GM12878 (cell line): ENCODE data around the gene MEIOB. TPM values are rescaled to one million over a fixed set of nuclear protein-coding genes. Genes with fewer than 3 reads are reported as not detected.

Experiments used
- ATAC-seq: fragments of 200-7000 bp; cut with Tn5 transposase; 3 replicates; pipeline ENCODE4 v1.9.1; 2020; ENCODE audit warnings: mild to moderate bottlenecking, moderate library complexity
- BruUV-seq: library from RNA; stranded (reverse); fragments of 400-500 nt; replicated peaks from 2 replicates; lab custom pipeline; 2021; lab: Mats Ljungman, UMichigan
- CTCF ChIA-PET: fragments of 300-600 bp; sonication (Branson Sonifier 250); formaldehyde crosslinking; extraction: SDS; loops from one replicate; lab custom pipeline; 2021; ENCODE audit warnings: inconsistent platforms; lab: Yijun Ruan, JAX
- POLR2A ChIA-PET: fragments of 350-600 bp; formaldehyde crosslinking; extraction: SDS; loops from one replicate; lab custom pipeline; 2021; ENCODE audit warnings: inconsistent platforms; lab: Charles Lee
- RAD21 ChIA-PET: fragments of 300-600 bp; sonication (Branson Sonifier 250); formaldehyde crosslinking; loops from one replicate; lab custom pipeline; 2023; ENCODE audit warnings: antibody characterized with exemption; ENCODE audit not compliant: unreplicated experiment; lab: Charles Lee
- SMC1A ChIA-PET: fragments of 300-600 bp; sonication (Branson Sonifier 250); formaldehyde crosslinking; loops from one replicate; lab custom pipeline; 2023; ENCODE audit not compliant: unreplicated experiment, uncharacterized antibody; lab: Charles Lee
- DNase-seq: peaks from one replicate; pipeline ENCODE4 v3.0.0-alpha.2; 2011; ENCODE audit warnings: low read depth, low spot score
- FAIRE-seq: peaks from 3 replicates; lab custom pipeline; 2011; peaks lifted over from hg19 to GRCh38; lab: Jason Lieb, UNC
- H2AFZ ChIP-seq: 2 replicates; pipeline ENCODE4 v1.6.0; 2011; ENCODE audit warnings: low read depth, low read length, control low read depth; ENCODE audit not compliant: control insufficient read depth
- H3K27ac ChIP-seq: 2 replicates; pipeline ENCODE4 v1.5.1; 2011; ENCODE audit warnings: control low read depth; ENCODE audit not compliant: control insufficient read depth, insufficient read depth
- H3K27me3 ChIP-seq, 2 experiments: replicated peaks in 1 of 2; 2 replicates each; pipeline versions ENCODE4 v1.6.0 to v1.6.1; 2011; ENCODE audit warnings: low read length in 1 of 2; ENCODE audit not compliant: control insufficient read depth in 2 of 2, insufficient read depth in 2 of 2
- H3K36me3 ChIP-seq, 2 experiments: 2 replicates each; pipeline ENCODE4 v1.5.1; 2011; ENCODE audit warnings: low read length in 1 of 2; ENCODE audit not compliant: control insufficient read depth in 2 of 2, insufficient read depth in 2 of 2
- H3K4me1 ChIP-seq: 2 replicates; pipeline ENCODE4 v1.6.1; 2011; ENCODE audit warnings: mild to moderate bottlenecking, low read length, moderate library complexity, mixed read lengths; ENCODE audit not compliant: control insufficient read depth, insufficient read depth
- H3K4me2 ChIP-seq: 2 replicates; pipeline ENCODE4 v1.6.0; 2011; ENCODE audit warnings: control low read depth; ENCODE audit not compliant: control insufficient read depth, insufficient read depth
- H3K4me3 ChIP-seq: fragments of 200-600 bp; sonication (generic); 2 replicates; pipeline ENCODE4 v1.5.1; 2016
- H3K79me2 ChIP-seq: 2 replicates; pipeline ENCODE4 v1.6.0; 2011; ENCODE audit warnings: low read length; ENCODE audit not compliant: control insufficient read depth, insufficient read depth
- H3K9ac ChIP-seq: 2 replicates; pipeline ENCODE4 v1.8.0; 2011; ENCODE audit warnings: low read length, control low read depth, mixed read lengths; ENCODE audit not compliant: control insufficient read depth, insufficient read depth
- H3K9me3 ChIP-seq: replicated peaks from 3 replicates; pipeline ENCODE4 v1.5.1; 2011; ENCODE audit warnings: mild to moderate bottlenecking, low read length; ENCODE audit not compliant: control insufficient read depth, insufficient read depth
- H4K20me1 ChIP-seq: 2 replicates; pipeline ENCODE4 v1.6.0; 2011; ENCODE audit not compliant: control insufficient read depth, insufficient read depth
- ATF3 ChIP-seq: IDR thresholded peaks from 2 replicates; pipeline ENCODE4 v1.6.1; 2011; ENCODE audit warnings: low read depth, mild to moderate bottlenecking, low read length, moderate library complexity, borderline replicate concordance; ENCODE audit errors: extremely low read depth
- CEBPB ChIP-seq, 2 experiments: fragments of 150-350 bp in 1 of 2; IDR thresholded peaks; 2 replicates each; pipeline ENCODE4 v1.6.1; 2012 to 2014; ENCODE audit warnings: low read depth in 2 of 2, low read length in 2 of 2, borderline replicate concordance in 1 of 2, inconsistent platforms in 1 of 2
- CREB1 ChIP-seq: IDR thresholded peaks from 2 replicates; pipeline ENCODE4 v1.6.1; 2012; ENCODE audit warnings: low read depth, mild to moderate bottlenecking, inconsistent platforms
- LARP7 ChIP-seq: fragments of 450-650 bp; IDR thresholded peaks from 2 replicates; pipeline ENCODE4 v1.6.1; 2017; ENCODE audit warnings: mild to moderate bottlenecking
- NFIC ChIP-seq: IDR thresholded peaks from 2 replicates; pipeline ENCODE4 v1.6.1; 2012; ENCODE audit warnings: low read depth, mild to moderate bottlenecking, inconsistent platforms, low read length, moderate library complexity
- NFYA ChIP-seq: IDR thresholded peaks from 2 replicates; pipeline ENCODE4 v1.6.1; 2011; ENCODE audit warnings: low read depth, mild to moderate bottlenecking, low read length, improper control_type of control experiment, borderline replicate concordance
- POU2F2 ChIP-seq: IDR thresholded peaks from 3 replicates; pipeline ENCODE4 v1.6.1; 2011; ENCODE audit warnings: low read depth, mild to moderate bottlenecking, low read length, borderline replicate concordance
- RFX5 ChIP-seq: IDR thresholded peaks from 2 replicates; pipeline ENCODE4 v1.6.1; 2011; ENCODE audit warnings: low read depth, low read length, improper control_type of control experiment
- STAT3 ChIP-seq: IDR thresholded peaks from 2 replicates; pipeline ENCODE4 v1.6.1; 2011; ENCODE audit warnings: low read depth, low read length, improper control_type of control experiment
- ZNF384 ChIP-seq: IDR thresholded peaks from 2 replicates; pipeline ENCODE4 v1.6.1; 2012; ENCODE audit warnings: low read depth, mild to moderate bottlenecking, low read length, improper control_type of control experiment, borderline replicate concordance
- WGBS: methylation state at CpG from one replicate; pipeline ENCODE4 v1.1.6; 2016; ENCODE audit warnings: low lambda C conversion rate; ENCODE audit not compliant: insufficient replicate concordance, insufficient coverage; ENCODE audit errors: missing lambda C conversion rate; 5-methylcytosine and 5-hydroxymethylcytosine counted together
- in situ Hi-C: fragments of 300-500 bp; cut with MboI; formaldehyde crosslinking; loops from 9 replicates; pipeline ENCODE4 v1.14.3; 2018; ENCODE audit warnings: mixed read lengths
- intact Hi-C: fragments of 100-400 bp; cut with micrococcal nuclease; formaldehyde crosslinking; loops from one replicate; pipeline ENCODE4 v1.14.2; 2022; ENCODE audit not compliant: unreplicated experiment
- polyA plus RNA-seq, 11 experiments: library from polyadenylated mRNA; depleted of rRNA in 4 of 11; unstranded in 6 of 11; stranded (reverse) in 5 of 11; fragments of >200 nt; fragmentation: Nextera tagmentation in 4 of 11; fragmentation: Illumina TruSeq in 1 of 11; extraction: Ambion mirVana in 4 of 11; extraction: Trizol in 1 of 11; gene quantifications; 1 replicate in 1 of 11; 2 replicates in 10 of 11; pipeline versions ENCODE4 v1.2.1 to v1.2.3, GENCODE V29; 2011 to 2016; ENCODE audit warnings: inconsistent platforms in 2 of 11, missing spikeins in 2 of 11, low read depth in 1 of 11
- total RNA-seq, 4 experiments: library from RNA; depleted of rRNA in 3 of 4; stranded (reverse); fragments of >200 nt in 3 of 4; fragmentation: Illumina TruSeq in 1 of 4; extraction: Trizol in 1 of 4; gene quantifications; 2 replicates each; pipeline versions ENCODE4 v1.2.1 to v1.2.3, GENCODE V29; 2013 to 2021
- TF ChIP-seq, protein P1 (sequence below): fragments of 450-650 bp; IDR thresholded peaks from 2 replicates; pipeline ENCODE4 v1.6.1; 2018; ENCODE audit warnings: mild to moderate bottlenecking, low read depth, moderate library complexity; ENCODE audit not compliant: partially characterized antibody
- TF ChIP-seq, protein P2 (sequence below): fragments of 450-650 bp; formaldehyde crosslinking; IDR thresholded peaks from 2 replicates; pipeline ENCODE4 v1.4.0; 2022; ENCODE audit warnings: mild to moderate bottlenecking, moderate library complexity

MEIOB gene
- total and polyA plus RNA-seq, 10 of the 15 experiments (the other 5 are each of a cell fraction or from before 2014, with no cell fraction given) = 0.04 to 0.26 (median 0.09) TPM; not detected in 5

DNA sequence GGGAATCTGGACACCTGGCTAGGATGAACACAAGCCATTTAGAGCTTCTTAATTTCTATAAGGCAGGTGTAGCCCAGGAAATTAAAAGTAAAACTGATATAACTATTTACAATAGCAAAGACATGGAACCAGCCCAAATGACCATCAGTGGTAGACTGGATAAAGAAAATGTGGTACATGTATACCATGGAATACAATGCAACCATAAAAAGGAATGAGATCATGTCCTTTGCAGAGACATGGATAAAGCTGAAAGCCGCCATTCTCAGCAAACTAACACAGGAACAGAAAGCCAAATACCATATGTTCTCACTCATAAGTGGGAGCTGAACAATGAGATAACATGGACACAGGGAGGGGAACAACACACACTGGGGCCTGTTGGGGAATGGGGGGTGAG is 25.5 kb downstream of the MEIOB start:
- POLR2A ChIA-PET = no interaction called here
- H3K79me2 ChIP-seq = no peaks in the 10 kb centered on the region
- H3K9me3 ChIP-seq = no peaks in the 10 kb centered on the region
- no peaks in the 10 kb centered on the region for H3K27me3 ChIP-seq
- H2AFZ ChIP-seq = no peak overlapping the region
- H3K4me3 ChIP-seq = no peak overlapping the region
- intact Hi-C loops = no loop called here
- no peak overlapping the region for H3K9ac ChIP-seq
- no TSS peak for BruUV-seq
- no peak overlapping the region for H3K4me2 ChIP-seq
- no peak for FAIRE-seq
- no peak overlapping the region for H3K27ac ChIP-seq
- ATAC-seq = no peak
- in situ Hi-C loops = no loop called here
- no peaks in the 10 kb centered on the region for H3K36me3 ChIP-seq
- no peak for DNase-seq
- TF ChIP-seq ZNF384 = no peak
- no peak for TF ChIP-seq POU2F2
- no peak for TF ChIP-seq CEBPB (IDR thresholded peaks at IDR 0.05; ENCODE audit: borderline replicate concordance in 1 of 2, low read depth in 2 of 2, low read length in 2 of 2)
- TF ChIP-seq RFX5 = no peak
- no peak for TF ChIP-seq NFYA
- TF ChIP-seq ATF3 = no peak
- TF ChIP-seq, protein P1, sequence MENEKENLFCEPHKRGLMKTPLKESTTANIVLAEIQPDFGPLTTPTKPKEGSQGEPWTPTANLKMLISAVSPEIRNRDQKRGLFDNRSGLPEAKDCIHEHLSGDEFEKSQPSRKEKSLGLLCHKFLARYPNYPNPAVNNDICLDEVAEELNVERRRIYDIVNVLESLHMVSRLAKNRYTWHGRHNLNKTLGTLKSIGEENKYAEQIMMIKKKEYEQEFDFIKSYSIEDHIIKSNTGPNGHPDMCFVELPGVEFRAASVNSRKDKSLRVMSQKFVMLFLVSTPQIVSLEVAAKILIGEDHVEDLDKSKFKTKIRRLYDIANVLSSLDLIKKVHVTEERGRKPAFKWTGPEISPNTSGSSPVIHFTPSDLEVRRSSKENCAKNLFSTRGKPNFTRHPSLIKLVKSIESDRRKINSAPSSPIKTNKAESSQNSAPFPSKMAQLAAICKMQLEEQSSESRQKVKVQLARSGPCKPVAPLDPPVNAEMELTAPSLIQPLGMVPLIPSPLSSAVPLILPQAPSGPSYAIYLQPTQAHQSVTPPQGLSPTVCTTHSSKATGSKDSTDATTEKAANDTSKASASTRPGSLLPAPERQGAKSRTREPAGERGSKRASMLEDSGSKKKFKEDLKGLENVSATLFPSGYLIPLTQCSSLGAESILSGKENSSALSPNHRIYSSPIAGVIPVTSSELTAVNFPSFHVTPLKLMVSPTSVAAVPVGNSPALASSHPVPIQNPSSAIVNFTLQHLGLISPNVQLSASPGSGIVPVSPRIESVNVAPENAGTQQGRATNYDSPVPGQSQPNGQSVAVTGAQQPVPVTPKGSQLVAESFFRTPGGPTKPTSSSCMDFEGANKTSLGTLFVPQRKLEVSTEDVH = no peak
- no peak for TF ChIP-seq LARP7
- TF ChIP-seq, protein P2, sequence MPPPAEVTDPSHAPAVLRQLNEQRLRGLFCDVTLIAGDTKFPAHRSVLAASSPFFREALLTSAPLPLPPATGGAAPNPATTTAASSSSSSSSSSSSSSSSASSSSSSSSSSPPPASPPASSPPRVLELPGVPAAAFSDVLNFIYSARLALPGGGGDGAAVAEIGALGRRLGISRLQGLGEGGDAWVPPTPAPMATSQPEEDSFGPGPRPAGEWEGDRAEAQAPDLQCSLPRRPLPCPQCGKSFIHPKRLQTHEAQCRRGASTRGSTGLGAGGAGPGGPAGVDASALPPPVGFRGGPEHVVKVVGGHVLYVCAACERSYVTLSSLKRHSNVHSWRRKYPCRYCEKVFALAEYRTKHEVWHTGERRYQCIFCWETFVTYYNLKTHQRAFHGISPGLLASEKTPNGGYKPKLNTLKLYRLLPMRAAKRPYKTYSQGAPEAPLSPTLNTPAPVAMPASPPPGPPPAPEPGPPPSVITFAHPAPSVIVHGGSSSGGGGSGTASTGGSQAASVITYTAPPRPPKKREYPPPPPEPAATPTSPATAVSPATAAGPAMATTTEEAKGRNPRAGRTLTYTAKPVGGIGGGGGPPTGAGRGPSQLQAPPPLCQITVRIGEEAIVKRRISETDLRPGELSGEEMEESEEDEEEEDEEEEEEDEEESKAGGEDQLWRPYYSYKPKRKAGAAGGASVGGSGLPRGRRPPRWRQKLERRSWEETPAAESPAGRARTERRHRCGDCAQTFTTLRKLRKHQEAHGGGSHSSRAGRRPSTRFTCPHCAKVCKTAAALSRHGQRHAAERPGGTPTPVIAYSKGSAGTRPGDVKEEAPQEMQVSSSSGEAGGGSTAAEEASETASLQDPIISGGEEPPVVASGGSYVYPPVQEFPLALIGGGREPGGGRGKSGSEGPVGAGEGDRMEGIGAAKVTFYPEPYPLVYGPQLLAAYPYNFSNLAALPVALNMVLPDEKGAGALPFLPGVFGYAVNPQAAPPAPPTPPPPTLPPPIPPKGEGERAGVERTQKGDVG (CRISPR knock-in tag) = no peak
- no peak for TF ChIP-seq STAT3
- TF ChIP-seq NFIC = no peak
- no peak for TF ChIP-seq CREB1
- RAD21 ChIA-PET = no interaction called here
- no peaks in the 10 kb centered on the region for H4K20me1 ChIP-seq
- CTCF ChIA-PET = no interaction called here
- SMC1A ChIA-PET = no interaction called here
- H3K4me1 ChIP-seq = no peaks in the 10 kb centered on the region
- 26% methylated on average over 1 of the region's 1 CpG for WGBS
